ENCODE results near the gene LSM4. TPM values are rescaled to one million over a fixed set of nuclear protein-coding genes. Genes with fewer than 3 reads are reported as not detected.
"Not testable (repeated sequence)": the region's sequence is repeated elsewhere in the genome, so short reads cannot be mapped to it uniquely, and the experiment has no call there.

Gene LSM4
- total and polyA plus RNA-seq, 10 donors = 55.8 to 192 (median 80.2) TPM

GRCh38 chr19:18350490-18350889, 27.6 kb upstream of the LSM4 start:
- WGBS, 5 donors = 83 to 92% (median 87%) methylated on average over 9 of the region's 9 CpGs
- no peaks in the 10 kb centered on the region for H3K9me3 ChIP-seq
- TF ChIP-seq POLR2A (IDR thresholded peaks at IDR 0.05) (no peak), POLR2AphosphoS5 (IDR thresholded peaks at IDR 0.05) (no peak)
- TF ChIP-seq, protein P1, sequence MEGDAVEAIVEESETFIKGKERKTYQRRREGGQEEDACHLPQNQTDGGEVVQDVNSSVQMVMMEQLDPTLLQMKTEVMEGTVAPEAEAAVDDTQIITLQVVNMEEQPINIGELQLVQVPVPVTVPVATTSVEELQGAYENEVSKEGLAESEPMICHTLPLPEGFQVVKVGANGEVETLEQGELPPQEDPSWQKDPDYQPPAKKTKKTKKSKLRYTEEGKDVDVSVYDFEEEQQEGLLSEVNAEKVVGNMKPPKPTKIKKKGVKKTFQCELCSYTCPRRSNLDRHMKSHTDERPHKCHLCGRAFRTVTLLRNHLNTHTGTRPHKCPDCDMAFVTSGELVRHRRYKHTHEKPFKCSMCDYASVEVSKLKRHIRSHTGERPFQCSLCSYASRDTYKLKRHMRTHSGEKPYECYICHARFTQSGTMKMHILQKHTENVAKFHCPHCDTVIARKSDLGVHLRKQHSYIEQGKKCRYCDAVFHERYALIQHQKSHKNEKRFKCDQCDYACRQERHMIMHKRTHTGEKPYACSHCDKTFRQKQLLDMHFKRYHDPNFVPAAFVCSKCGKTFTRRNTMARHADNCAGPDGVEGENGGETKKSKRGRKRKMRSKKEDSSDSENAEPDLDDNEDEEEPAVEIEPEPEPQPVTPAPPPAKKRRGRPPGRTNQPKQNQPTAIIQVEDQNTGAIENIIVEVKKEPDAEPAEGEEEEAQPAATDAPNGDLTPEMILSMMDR (IDR thresholded peaks at IDR 0.05 in 8 of 11, conservative IDR thresholded peaks at IDR 0.05 in 3 of 11) = no peak
- no peak overlapping the region for H3K4me3 ChIP-seq
- intact Hi-C loops (cut with DNase I; ENCODE audit: low total_unique reads) = no loop called here
- H3K36me3 ChIP-seq = peaks cover 0 to 71% (median 4%) of the 10 kb centered on the region in 6 donors
- no peak for DNase-seq
- no peaks in the 10 kb centered on the region for H3K27me3 ChIP-seq (replicated peaks in 1 of 7)
- H3K27ac ChIP-seq = no peak overlapping the region
- H3K4me1 ChIP-seq = peaks cover 0 to 9% (median 0%) of the 10 kb centered on the region in 6 donors

DNA sequence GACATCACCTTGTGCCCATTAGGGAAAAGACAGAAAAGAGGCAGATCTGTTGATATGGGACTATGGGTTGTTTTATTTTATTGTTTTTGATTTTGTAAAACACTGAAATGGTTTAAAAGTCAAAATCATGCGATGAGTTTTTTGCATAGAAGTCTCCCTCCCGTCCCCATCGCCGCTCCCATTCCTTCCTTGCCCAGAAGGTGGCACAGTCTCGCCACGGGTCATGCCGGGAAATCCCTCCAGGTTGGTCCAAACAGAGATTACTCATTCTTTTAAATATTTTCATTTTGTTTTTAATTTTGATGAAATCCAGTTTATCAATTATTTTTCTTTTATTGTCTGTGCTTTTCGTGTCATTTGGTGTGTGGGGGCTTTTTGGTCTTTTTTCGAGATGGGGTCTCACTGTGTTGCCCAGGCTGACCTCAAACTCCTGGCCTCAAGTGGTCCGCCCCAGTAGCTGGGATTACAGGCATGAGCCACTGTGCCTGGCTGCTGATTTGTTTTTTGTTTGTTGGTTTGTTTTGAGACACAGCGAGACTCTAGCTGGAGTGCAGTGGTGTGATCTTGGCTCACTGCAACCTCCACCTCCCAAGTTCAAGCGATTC, 26.8 kb upstream of the LSM4 start:
- Histone ChIP-seq H3K9me3 (no peaks in the 10 kb centered on the region), H3K27me3 (replicated peaks in 1 of 7) (no peaks in the 10 kb centered on the region), H3K27ac (no peak overlapping the region), H3K4me1 (peaks cover 0 to 9% (median 2%) of the 10 kb centered on the region in 6 donors), H3K4me3 (no peak overlapping the region), H3K36me3 (peaks cover 0 to 72% (median 6%) of the 10 kb centered on the region in 6 donors)
- intact Hi-C loops (cut with DNase I; ENCODE audit: low total_unique reads) = loop anchor here (5.0 kb wide), 1 partner anchor 63 kb away; no protein-coding TSS in a partner anchor
- 51 to 65% (median 54%) methylated on average over 12 of the region's 12 CpGs for WGBS, 5 donors
- no peak for TF ChIP-seq POLR2A (IDR thresholded peaks at IDR 0.05)
- TF ChIP-seq POLR2AphosphoS5 (IDR thresholded peaks at IDR 0.05) = peak in 1 of 3 donors; percentile 28
- TF ChIP-seq, protein P1 (IDR thresholded peaks at IDR 0.05 in 8 of 11, conservative IDR thresholded peaks at IDR 0.05 in 3 of 11) = peak; percentile 36 to 84 (median 78)
- no peak for DNase-seq

- not testable (repeated sequence) for H3K27ac ChIP-seq; DNase-seq; H3K27me3 ChIP-seq (replicated peaks in 1 of 7); H3K9me3 ChIP-seq; H3K4me1 ChIP-seq; H3K4me3 ChIP-seq
- intact Hi-C loops (cut with DNase I; ENCODE audit: low total_unique reads) = loop anchor here (5.0 kb wide), 1 partner anchor 63 kb away; no protein-coding TSS in a partner anchor
- H3K36me3 ChIP-seq = peaks cover 0 to 73% (median 6%) of the 10 kb centered on the region in 6 donors
- 87 to 96% (median 90%) methylated on average over 6 of the region's 6 CpGs for WGBS, 5 donors
Measured at GRCh38 chr19:18348818-18349339, 26.0 kb upstream of the LSM4 start.

- WGBS, 5 donors = 86 to 99% (median 94%) methylated on average over 16 to 17 of the region's 17 CpGs
- no peak for DNase-seq
- intact Hi-C loops (cut with DNase I; ENCODE audit: low total_unique reads) = loop anchor here (5.0 kb wide), 1 partner anchor 64 kb away; no protein-coding TSS in a partner anchor
- Histone ChIP-seq H3K27ac (no peak overlapping the region), H3K27me3 (replicated peaks in 1 of 7) (no peaks in the 10 kb centered on the region), H3K36me3 (peaks cover 0 to 75% (median 6%) of the 10 kb centered on the region in 6 donors), H3K4me1 (peaks cover 0 to 10% (median 2%) of the 10 kb centered on the region in 6 donors), H3K9me3 (no peaks in the 10 kb centered on the region), H3K4me3 (no peak overlapping the region)
- TF ChIP-seq POLR2A (IDR thresholded peaks at IDR 0.05) (no peak), POLR2AphosphoS5 (IDR thresholded peaks at IDR 0.05) (no peak)
- TF ChIP-seq, protein P1 (IDR thresholded peaks at IDR 0.05 in 8 of 11, conservative IDR thresholded peaks at IDR 0.05 in 3 of 11) = no peak
Measured at GRCh38 chr19:18348171-18348570, 25.3 kb upstream of the LSM4 start.
